HCT116 (cell line): ENCODE measurements around the gene FBXL7.

Source experiments
- CBX3 ChIP-seq: IDR thresholded peaks from 2 replicates; pipeline ENCODE4 v1.6.1; 2012; ENCODE audit warnings: low read depth
- EZH2 ChIP-seq: fragments of 200-600 bp; sonication (generic); IDR thresholded peaks from 2 replicates; pipeline ENCODE4 v1.6.1; 2017; ENCODE audit warnings: antibody characterized with exemption, mixed run types
- POLR2A ChIP-seq: IDR thresholded peaks from 2 replicates; pipeline ENCODE4 v1.7.0; 2011; ENCODE audit warnings: borderline replicate concordance; ENCODE audit not compliant: insufficient read depth, insufficient read length; ENCODE audit errors: extremely low read depth
- POLR2AphosphoS5 ChIP-seq: IDR thresholded peaks from 2 replicates; pipeline ENCODE4 v1.6.1; 2011; ENCODE audit warnings: mild to moderate bottlenecking, low read depth, low read length, moderate library complexity
- TF ChIP-seq, protein P1 (sequence below), 3 experiments: fragments of 200-600 bp in 1 of 3; sonication (generic) in 1 of 3; IDR thresholded peaks in 2 of 3; conservative IDR thresholded peaks in 1 of 3; 2 replicates each; pipeline ENCODE4 v1.5.1; 2012 to 2017; ENCODE audit warnings: low read depth in 2 of 3, low read length in 2 of 3, antibody characterized with exemption in 1 of 3, borderline replicate concordance in 1 of 3, control low read depth in 1 of 3, mild to moderate bottlenecking in 1 of 3, mixed read lengths in 1 of 3, mixed run types in 1 of 3, moderate library complexity in 1 of 3; ENCODE audit not compliant: insufficient read depth in 1 of 3
- TF ChIP-seq, protein P2 (sequence below): IDR thresholded peaks from 2 replicates; pipeline ENCODE4 v1.6.1; 2012

DNA sequence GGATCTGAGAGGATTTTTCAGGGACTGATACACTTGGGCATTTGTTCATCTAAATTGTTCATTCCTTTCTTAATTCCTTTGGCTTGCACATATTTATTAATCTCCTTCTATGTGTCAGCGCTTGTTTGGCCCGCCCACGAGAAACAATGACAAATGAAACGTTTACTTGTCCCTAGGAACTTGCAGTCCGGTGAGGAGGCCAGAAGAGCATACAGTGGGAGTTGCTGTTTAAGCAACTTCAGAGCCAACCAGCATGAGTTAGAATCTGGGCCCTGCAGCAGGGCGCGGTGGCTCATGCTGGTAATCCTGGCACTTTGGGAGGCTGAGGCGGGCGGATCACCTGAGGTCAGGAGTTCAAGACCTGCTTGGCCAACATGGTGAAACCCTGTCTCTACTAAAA lies 18.8 kb downstream of the FBXL7 start:
- TF ChIP-seq, protein P1, sequence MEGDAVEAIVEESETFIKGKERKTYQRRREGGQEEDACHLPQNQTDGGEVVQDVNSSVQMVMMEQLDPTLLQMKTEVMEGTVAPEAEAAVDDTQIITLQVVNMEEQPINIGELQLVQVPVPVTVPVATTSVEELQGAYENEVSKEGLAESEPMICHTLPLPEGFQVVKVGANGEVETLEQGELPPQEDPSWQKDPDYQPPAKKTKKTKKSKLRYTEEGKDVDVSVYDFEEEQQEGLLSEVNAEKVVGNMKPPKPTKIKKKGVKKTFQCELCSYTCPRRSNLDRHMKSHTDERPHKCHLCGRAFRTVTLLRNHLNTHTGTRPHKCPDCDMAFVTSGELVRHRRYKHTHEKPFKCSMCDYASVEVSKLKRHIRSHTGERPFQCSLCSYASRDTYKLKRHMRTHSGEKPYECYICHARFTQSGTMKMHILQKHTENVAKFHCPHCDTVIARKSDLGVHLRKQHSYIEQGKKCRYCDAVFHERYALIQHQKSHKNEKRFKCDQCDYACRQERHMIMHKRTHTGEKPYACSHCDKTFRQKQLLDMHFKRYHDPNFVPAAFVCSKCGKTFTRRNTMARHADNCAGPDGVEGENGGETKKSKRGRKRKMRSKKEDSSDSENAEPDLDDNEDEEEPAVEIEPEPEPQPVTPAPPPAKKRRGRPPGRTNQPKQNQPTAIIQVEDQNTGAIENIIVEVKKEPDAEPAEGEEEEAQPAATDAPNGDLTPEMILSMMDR (IDR thresholded peaks at IDR 0.05 in 2 of 3, conservative IDR thresholded peaks at IDR 0.05 in 1 of 3; ENCODE audit: borderline replicate concordance in 1 of 3, insufficient read depth in 1 of 3, low read depth in 2 of 3, low read length in 2 of 3): no peak
- TF ChIP-seq, protein P2, sequence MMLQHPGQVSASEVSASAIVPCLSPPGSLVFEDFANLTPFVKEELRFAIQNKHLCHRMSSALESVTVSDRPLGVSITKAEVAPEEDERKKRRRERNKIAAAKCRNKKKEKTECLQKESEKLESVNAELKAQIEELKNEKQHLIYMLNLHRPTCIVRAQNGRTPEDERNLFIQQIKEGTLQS: no peak
- TF ChIP-seq POLR2A: no peak
- no peak for TF ChIP-seq CBX3
- TF ChIP-seq EZH2: no peak
- TF ChIP-seq POLR2AphosphoS5: no peak
